OCI-LY3 (cell line): ENCODE measurements around the gene PLBD2.

Experiments
- H2AFZ ChIP-seq: fragments of 200-600, 300-600 bp; shearing (Covaris generic); 2 replicates; pipeline ENCODE4 v1.6.0; 2014; ENCODE audit warnings: antibody characterized with exemption, low read depth, low read length
- H3K27ac ChIP-seq: fragments of 200-600, 300-600 bp; sonication (generic); 2 replicates; pipeline ENCODE4 v1.5.1; 2014; ENCODE audit warnings: mild to moderate bottlenecking, low read length, moderate library complexity, mixed read lengths
- H3K27me3 ChIP-seq: fragments of 200-600, 300-600 bp; sonication (generic); 2 replicates; pipeline ENCODE4 v1.6.1; 2014; ENCODE audit warnings: low read depth, low read length, mixed read lengths
- H3K36me3 ChIP-seq: fragments of 200-600, 300-600 bp; sonication (generic); replicated peaks from 2 replicates; pipeline ENCODE3; 2014; ENCODE audit warnings: low read depth, low read length, mixed read lengths
- H3K4me1 ChIP-seq: fragments of 300-600, 200-600 bp; sonication (generic); 2 replicates; pipeline ENCODE4 v1.6.1; 2014; ENCODE audit warnings: low read length, mixed read lengths
- H3K4me2 ChIP-seq: fragments of 200-600, 300-600 bp; sonication (generic); 2 replicates; pipeline ENCODE4 v1.6.1; 2014; ENCODE audit warnings: low read length, mixed read lengths
- H3K4me3 ChIP-seq: fragments of 300-600, 200-600 bp; sonication (generic); 2 replicates; pipeline ENCODE4 v1.5.1; 2014; ENCODE audit warnings: antibody characterized with exemption, mild to moderate bottlenecking, low read length, moderate library complexity
- H3K79me2 ChIP-seq: fragments of 300-600, 200-600 bp; shearing (Covaris generic); 2 replicates; pipeline ENCODE4 v1.6.1; 2014; ENCODE audit warnings: mild to moderate bottlenecking, low read length, mixed read lengths
- H3K9ac ChIP-seq: fragments of 300-600, 200-600 bp; shearing (Covaris generic); 2 replicates; pipeline ENCODE4 v1.6.0; 2014; ENCODE audit warnings: mild to moderate bottlenecking, low read length, moderate library complexity
- H3K9me3 ChIP-seq: fragments of 200-600, 300-600 bp; shearing (Covaris generic); 2 replicates; pipeline ENCODE4 v1.6.1; 2014; ENCODE audit warnings: low read length, mixed read lengths; ENCODE audit not compliant: insufficient read depth
- H4K20me1 ChIP-seq: fragments of 200-600, 300-600 bp; sonication (generic); 2 replicates; pipeline ENCODE4 v1.6.1; 2016; ENCODE audit warnings: low read length, mixed read lengths; ENCODE audit not compliant: insufficient read depth
- EZH2phosphoT487 ChIP-seq: fragments of 200-600 bp; shearing (Covaris generic); IDR thresholded peaks from 2 replicates; pipeline ENCODE4 v1.6.1; 2018; ENCODE audit warnings: antibody characterized with exemption, mixed run types, low read depth
- TF ChIP-seq, protein P1 (sequence below): fragments of 200-600, 300-600 bp; sonication (generic); IDR thresholded peaks from 2 replicates; pipeline ENCODE4 v1.5.1; 2014; ENCODE audit warnings: antibody characterized with exemption, low read length, low read depth

PLBD2 gene

DNA sequence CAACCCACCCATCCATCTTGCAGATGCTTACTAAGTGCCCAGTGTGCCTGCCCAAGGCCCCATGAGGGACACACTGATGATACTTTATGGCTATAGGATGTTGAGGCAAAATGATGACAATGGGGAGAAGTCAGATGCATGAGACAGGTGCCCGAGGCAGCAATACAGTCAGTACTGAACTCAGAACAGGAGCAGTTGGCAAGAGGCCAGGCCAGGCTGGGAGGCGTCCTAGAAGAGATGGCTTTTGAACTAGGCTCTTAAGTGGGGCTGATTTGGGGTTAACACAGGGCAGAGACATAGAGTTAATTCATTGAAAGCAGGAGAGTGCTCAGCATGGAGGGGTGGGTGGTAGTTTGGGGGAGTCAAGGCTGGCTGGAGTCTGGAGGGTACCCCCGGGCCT, 15.6 kb downstream of the PLBD2 start:
- no peaks in the 10 kb centered on the region for H3K27me3 ChIP-seq
- no peak overlapping the region for H3K9ac ChIP-seq
- no peaks in the 10 kb centered on the region for H3K79me2 ChIP-seq
- no peaks in the 10 kb centered on the region for H4K20me1 ChIP-seq
- H2AFZ ChIP-seq, result no peak overlapping the region
- no peak overlapping the region for H3K4me3 ChIP-seq
- H3K27ac ChIP-seq, result no peak overlapping the region
- H3K9me3 ChIP-seq, result no peaks in the 10 kb centered on the region
- no peaks in the 10 kb centered on the region for H3K4me1 ChIP-seq
- H3K4me2 ChIP-seq, result no peak overlapping the region
- TF ChIP-seq, protein P1, sequence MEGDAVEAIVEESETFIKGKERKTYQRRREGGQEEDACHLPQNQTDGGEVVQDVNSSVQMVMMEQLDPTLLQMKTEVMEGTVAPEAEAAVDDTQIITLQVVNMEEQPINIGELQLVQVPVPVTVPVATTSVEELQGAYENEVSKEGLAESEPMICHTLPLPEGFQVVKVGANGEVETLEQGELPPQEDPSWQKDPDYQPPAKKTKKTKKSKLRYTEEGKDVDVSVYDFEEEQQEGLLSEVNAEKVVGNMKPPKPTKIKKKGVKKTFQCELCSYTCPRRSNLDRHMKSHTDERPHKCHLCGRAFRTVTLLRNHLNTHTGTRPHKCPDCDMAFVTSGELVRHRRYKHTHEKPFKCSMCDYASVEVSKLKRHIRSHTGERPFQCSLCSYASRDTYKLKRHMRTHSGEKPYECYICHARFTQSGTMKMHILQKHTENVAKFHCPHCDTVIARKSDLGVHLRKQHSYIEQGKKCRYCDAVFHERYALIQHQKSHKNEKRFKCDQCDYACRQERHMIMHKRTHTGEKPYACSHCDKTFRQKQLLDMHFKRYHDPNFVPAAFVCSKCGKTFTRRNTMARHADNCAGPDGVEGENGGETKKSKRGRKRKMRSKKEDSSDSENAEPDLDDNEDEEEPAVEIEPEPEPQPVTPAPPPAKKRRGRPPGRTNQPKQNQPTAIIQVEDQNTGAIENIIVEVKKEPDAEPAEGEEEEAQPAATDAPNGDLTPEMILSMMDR, result no peak
- no peak for TF ChIP-seq EZH2phosphoT487
- peaks cover 4% of the 10 kb centered on the region for H3K36me3 ChIP-seq

GRCh38 chr12:113374823-113375428, 16.5 kb downstream of the PLBD2 start:
- H3K4me2 ChIP-seq, result no peak overlapping the region
- H4K20me1 ChIP-seq, result no peaks in the 10 kb centered on the region
- no peak overlapping the region for H3K9ac ChIP-seq
- no peaks in the 10 kb centered on the region for H3K79me2 ChIP-seq
- no peaks in the 10 kb centered on the region for H3K4me1 ChIP-seq
- no peak overlapping the region for H2AFZ ChIP-seq
- TF ChIP-seq, protein P1, result no peak
- TF ChIP-seq EZH2phosphoT487, result no peak
- no peaks in the 10 kb centered on the region for H3K9me3 ChIP-seq
- peaks cover 4% of the 10 kb centered on the region for H3K36me3 ChIP-seq
- H3K27ac ChIP-seq, result no peak overlapping the region
- no peaks in the 10 kb centered on the region for H3K27me3 ChIP-seq
- no peak overlapping the region for H3K4me3 ChIP-seq

GRCh38 chr12:113378291-113378690, 19.9 kb downstream of the PLBD2 start:
- Histone ChIP-seq H3K9me3 (no peaks in the 10 kb centered on the region), H3K27me3 (no peaks in the 10 kb centered on the region), H3K4me2 (no peak overlapping the region), H3K36me3 (peaks cover 4% of the 10 kb centered on the region), H3K4me3 (no peak overlapping the region), H4K20me1 (no peaks in the 10 kb centered on the region), H3K9ac (no peak overlapping the region), H3K4me1 (no peaks in the 10 kb centered on the region), H3K79me2 (no peaks in the 10 kb centered on the region), H3K27ac (no peak overlapping the region), H2AFZ (no peak overlapping the region)
- TF ChIP-seq, protein P1, result no peak
- no peak for TF ChIP-seq EZH2phosphoT487

- Histone ChIP-seq H3K9me3 (no peaks in the 10 kb centered on the region), H3K4me1 (no peaks in the 10 kb centered on the region), H3K4me3 (no peak overlapping the region), H4K20me1 (no peaks in the 10 kb centered on the region), H3K79me2 (no peaks in the 10 kb centered on the region), H3K4me2 (no peak overlapping the region), H3K27ac (no peak overlapping the region), H2AFZ (no peak overlapping the region), H3K36me3 (peaks cover 7% of the 10 kb centered on the region), H3K27me3 (no peaks in the 10 kb centered on the region), H3K9ac (no peak overlapping the region)
- no peak for TF ChIP-seq EZH2phosphoT487
- TF ChIP-seq, protein P1, result no peak
Observed at GRCh38 chr12:113381220-113381619, 22.8 kb downstream of the PLBD2 start.
